PC-3 (cell line): ENCODE results near the gene ARHGAP15.

Experiments used
- CTCF ChIP-seq: fragments of 300-600 bp; sonication (generic); conservative IDR thresholded peaks from 2 replicates; pipeline ENCODE4 v1.5.1; 2017; ENCODE audit warnings: antibody characterized with exemption, low read depth, mild to moderate bottlenecking, low read length
- EZH2 ChIP-seq: fragments of 300-600 bp; sonication (generic); IDR thresholded peaks from one replicate; pipeline ENCODE4 v1.6.1; 2017; ENCODE audit warnings: antibody characterized with exemption, mild to moderate bottlenecking, low read length; ENCODE audit not compliant: unreplicated experiment
- EZH2phosphoT487 ChIP-seq: fragments of 300-600 bp; sonication (generic); IDR thresholded peaks from 2 replicates; pipeline ENCODE4 v1.6.1; 2018; ENCODE audit warnings: mild to moderate bottlenecking, antibody characterized with exemption, low read length, borderline replicate concordance

GRCh38 chr2:143223556-143223955 is 94.3 kb downstream of the ARHGAP15 start:
- no peak for TF ChIP-seq CTCF
- TF ChIP-seq EZH2phosphoT487, result no peak
- TF ChIP-seq EZH2, result no peak
